Parathyroid adenoma (tissue), 2 donors: ENCODE results near the gene ZNF420.
"Not testable (repeated sequence)": the region's sequence is repeated elsewhere in the genome, so short reads cannot be mapped to it uniquely, and the experiment has no call there.

Experiments
- H2AFZ ChIP-seq: fragments of 300-600 bp; sonication (generic); one replicate; pipeline ENCODE4 v1.7.0; 2017; ENCODE audit warnings: antibody characterized with exemption, mild to moderate bottlenecking
- H3K27ac ChIP-seq: fragments of 300-600 bp; sonication (generic); one replicate; pipeline ENCODE4 v1.7.0; 2017
- H3K27me3 ChIP-seq: fragments of 300-600 bp; sonication (generic); one replicate; pipeline ENCODE4 v1.7.0; 2017; ENCODE audit warnings: low read length; ENCODE audit not compliant: control insufficient read depth, insufficient read depth
- H3K36me3 ChIP-seq: fragments of 300-600 bp; sonication (generic); one replicate; pipeline ENCODE4 v1.7.0; 2017; ENCODE audit warnings: low read length; ENCODE audit not compliant: control insufficient read depth, insufficient read depth
- H3K4me1 ChIP-seq: fragments of 300-600 bp; sonication (generic); one replicate; pipeline ENCODE4 v1.7.0; 2017; ENCODE audit warnings: control low read depth
- H3K4me2 ChIP-seq: fragments of 300-600 bp; sonication (generic); one replicate; pipeline ENCODE4 v1.7.0; 2017; ENCODE audit warnings: low read length
- H3K4me3 ChIP-seq: fragments of 300-600 bp; sonication (generic); one replicate; pipeline ENCODE4 v1.7.0; 2017; ENCODE audit warnings: low read depth, low read length
- H3K79me2 ChIP-seq: fragments of 300-600 bp; sonication (generic); one replicate; pipeline ENCODE4 v1.7.0; 2017; ENCODE audit warnings: control low read depth
- H3K9ac ChIP-seq: fragments of 300-600 bp; sonication (generic); one replicate; pipeline ENCODE4 v1.7.0; 2017; ENCODE audit warnings: mild to moderate bottlenecking
- H3K9me3 ChIP-seq: fragments of 300-600 bp; sonication (generic); one replicate; pipeline ENCODE4 v1.7.0; 2017; ENCODE audit warnings: low read length; ENCODE audit not compliant: control insufficient read depth
- CTCF ChIP-seq: fragments of 300-600 bp; sonication (generic); IDR thresholded peaks from one replicate; pipeline ENCODE4 v1.7.0; 2017; ENCODE audit warnings: antibody characterized with exemption, mild to moderate bottlenecking
- donor health status: primary hyperparathyroidism.

Gene ZNF420

GRCh38 chr19:37059142-37059541, 19.1 kb upstream of the ZNF420 start:
- H3K4me1 ChIP-seq = no peaks in the 10 kb centered on the region
- no peaks in the 10 kb centered on the region for H3K27me3 ChIP-seq
- no peak overlapping the region for H2AFZ ChIP-seq
- H3K4me3 ChIP-seq = no peak overlapping the region
- H3K9ac ChIP-seq = no peak overlapping the region
- no peaks in the 10 kb centered on the region for H3K9me3 ChIP-seq
- no peaks in the 10 kb centered on the region for H3K36me3 ChIP-seq
- H3K79me2 ChIP-seq = no peaks in the 10 kb centered on the region
- no peak overlapping the region for H3K4me2 ChIP-seq
- TF ChIP-seq CTCF = no peak
- H3K27ac ChIP-seq = no peak overlapping the region

- H3K4me2 ChIP-seq, H3K9ac ChIP-seq, H2AFZ ChIP-seq, H3K27me3 ChIP-seq, H3K4me1 ChIP-seq, H3K79me2 ChIP-seq, H3K27ac ChIP-seq, H3K4me3 ChIP-seq, H3K9me3 ChIP-seq, H3K36me3 ChIP-seq: not testable (repeated sequence)
These were observed 13.3 kb upstream of the ZNF420 start for GRCh38 chr19:37064886-37065285.

- Histone ChIP-seq H3K79me2 (peaks cover 7% of the 10 kb centered on the region), H3K4me3 (no peak overlapping the region), H3K27me3 (no peaks in the 10 kb centered on the region), H2AFZ (no peak overlapping the region), H3K36me3 (no peaks in the 10 kb centered on the region), H3K27ac (no peak overlapping the region), H3K9me3 (no peaks in the 10 kb centered on the region), H3K9ac (no peak overlapping the region), H3K4me1 (peaks cover 5% of the 10 kb centered on the region), H3K4me2 (no peak overlapping the region)
- no peak for TF ChIP-seq CTCF
These were observed 4.1 kb upstream of the ZNF420 start for GRCh38 chr19:37074111-37074510.

GRCh38 chr19:37074819-37075362, 3.3 kb upstream of the ZNF420 start:
- H3K79me2 ChIP-seq = peaks cover 12% of the 10 kb centered on the region

GRCh38 chr19:37076524-37076923, 1.7 kb upstream of the ZNF420 start:
- not testable (repeated sequence) for H2AFZ ChIP-seq, H3K4me1 ChIP-seq, H3K4me3 ChIP-seq, H3K36me3 ChIP-seq, H3K4me2 ChIP-seq, H3K9ac ChIP-seq, H3K27me3 ChIP-seq, H3K9me3 ChIP-seq, H3K27ac ChIP-seq
- H3K79me2 ChIP-seq = peaks cover 15% of the 10 kb centered on the region

More at GRCh38 chr19:37074819-37075362, 3.3 kb upstream of the ZNF420 start:
- H3K9me3 ChIP-seq = no peaks in the 10 kb centered on the region
- H3K27me3 ChIP-seq = no peaks in the 10 kb centered on the region
- no peak overlapping the region for H3K4me3 ChIP-seq
- no peak overlapping the region for H3K4me2 ChIP-seq
- H3K27ac ChIP-seq = no peak overlapping the region
- no peak overlapping the region for H3K9ac ChIP-seq
- no peak overlapping the region for H2AFZ ChIP-seq
- TF ChIP-seq CTCF = no peak
- peaks cover 8% of the 10 kb centered on the region for H3K4me1 ChIP-seq
- no peaks in the 10 kb centered on the region for H3K36me3 ChIP-seq

- Histone ChIP-seq H3K79me2 (peaks cover 20% of the 10 kb centered on the region), H2AFZ (peak overlapping the region; percentile 97), H3K4me1 (peaks cover 8% of the 10 kb centered on the region), H3K9me3 (no peaks in the 10 kb centered on the region), H3K9ac (peak overlapping the region; percentile 85), H3K27me3 (no peaks in the 10 kb centered on the region), H3K27ac (peak overlapping the region; percentile 85), H3K36me3 (no peaks in the 10 kb centered on the region), H3K4me3 (peak overlapping the region; percentile 86), H3K4me2 (peak overlapping the region; percentile 92)
- TF ChIP-seq CTCF = no peak
These were observed 716 bp upstream of the ZNF420 start for GRCh38 chr19:37077501-37077933.
